NCI-H2227 (cell line): ENCODE data around the gene BCL2.
"Not testable (repeated sequence)": the region's sequence is repeated elsewhere in the genome, so short reads cannot be mapped to it uniquely, and the experiment has no call there.

Experiments used
- DNase-seq: peaks from one replicate; lab custom pipeline; 2025; ENCODE audit not compliant: unreplicated experiment; lab: John Stamatoyannopoulos, UW

The BCL2 gene

GRCh38 chr18:63236921-63237846, 82.4 kb downstream of the BCL2 start:
- no peak for DNase-seq

- no peak for DNase-seq
Measured at GRCh38 chr18:63236406-63236805, 83.2 kb downstream of the BCL2 start.

GRCh38 chr18:63235920-63236319, 83.6 kb downstream of the BCL2 start:
- not testable (repeated sequence) for DNase-seq

- no peak for DNase-seq
Measured at GRCh38 chr18:63234841-63235240, 84.7 kb downstream of the BCL2 start.

GRCh38 chr18:63234432-63234831, 85.1 kb downstream of the BCL2 start:
- no peak for DNase-seq

GRCh38 chr18:63233334-63233733, 86.2 kb downstream of the BCL2 start:
- no peak for DNase-seq

- no peak for DNase-seq
Measured at GRCh38 chr18:63232826-63233225, 86.7 kb downstream of the BCL2 start.

GRCh38 chr18:63229971-63230370, 89.6 kb downstream of the BCL2 start:
- DNase-seq: no peak

- no peak for DNase-seq
Measured at GRCh38 chr18:63225434-63225833, 94.1 kb downstream of the BCL2 start.

GRCh38 chr18:63224630-63225029, 94.9 kb downstream of the BCL2 start:
- DNase-seq: no peak

- DNase-seq: no peak
Measured at GRCh38 chr18:63223837-63224236, 95.7 kb downstream of the BCL2 start.

- no peak for DNase-seq
Measured at GRCh38 chr18:63220903-63221302, 98.7 kb downstream of the BCL2 start.

GRCh38 chr18:63218472-63218871, 101.1 kb downstream of the BCL2 start:
- DNase-seq: no peak

- DNase-seq: no peak
Measured at GRCh38 chr18:63216516-63217311, 102.9 kb downstream of the BCL2 start.

GRCh38 chr18:63213936-63214671, 105.5 kb downstream of the BCL2 start:
- DNase-seq: no peak

- no peak for DNase-seq
Measured at GRCh38 chr18:63213331-63213900, 106.2 kb downstream of the BCL2 start.

GRCh38 chr18:63210521-63210920, 109.0 kb downstream of the BCL2 start:
- no peak for DNase-seq

- no peak for DNase-seq
Measured at GRCh38 chr18:63208676-63209075, 110.9 kb downstream of the BCL2 start.

- DNase-seq: no peak
Measured at GRCh38 chr18:63207835-63208234, 111.7 kb downstream of the BCL2 start.

GRCh38 chr18:63207143-63207790, 112.3 kb downstream of the BCL2 start:
- no peak for DNase-seq
